ENCODE data around the gene TRANK1. TPM values are rescaled to one million over a fixed set of nuclear protein-coding genes. Genes with fewer than 3 reads are reported as not detected.

TRANK1 gene
- polyA plus RNA-seq, 2 donors, result 1.6 to 2.0 TPM

DNA sequence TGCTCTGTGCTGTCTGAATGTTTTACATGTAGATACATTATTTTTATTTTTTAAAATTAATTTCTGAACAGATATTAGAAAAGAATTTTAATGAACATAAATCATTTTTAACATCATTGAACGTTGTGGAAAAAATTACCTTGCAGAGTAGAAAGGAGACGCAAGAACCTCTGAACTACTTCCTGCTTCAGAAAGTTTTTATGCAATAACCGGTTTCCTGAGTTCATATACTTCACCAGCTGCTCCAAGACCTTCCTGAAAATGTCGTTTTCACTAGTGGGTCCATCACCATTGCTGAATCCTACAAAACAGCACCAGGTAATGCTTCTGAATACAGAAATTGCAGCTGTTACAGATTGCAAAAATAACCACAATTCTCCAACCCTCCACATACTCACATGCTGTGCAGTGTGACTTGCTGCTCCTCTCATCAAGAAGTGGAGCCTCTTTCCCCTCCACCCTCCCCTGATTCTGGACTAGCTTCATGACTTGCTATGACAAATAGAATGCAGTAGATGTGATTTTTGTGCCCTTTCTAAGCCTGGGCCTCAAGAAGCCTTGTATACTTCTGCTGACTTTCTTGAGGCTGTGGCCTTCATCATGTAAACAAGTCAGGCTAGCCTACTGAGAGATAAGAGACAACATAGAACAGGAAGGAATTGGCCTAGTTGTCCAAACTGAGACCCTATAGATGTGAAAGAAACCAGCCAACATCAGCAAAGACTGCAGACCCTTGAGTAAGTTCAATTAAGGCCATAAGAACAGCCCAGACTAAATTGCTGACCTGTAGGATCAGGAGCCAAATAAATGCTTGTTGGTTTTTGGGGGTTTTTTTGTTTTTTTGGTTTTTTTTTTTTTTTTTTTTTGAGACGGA, 80.4 kb downstream of the TRANK1 start:
- no peaks in the 10 kb centered on the region for H3K4me1 ChIP-seq (ENCODE audit: control insufficient read depth in 2 of 2, insufficient read depth in 2 of 2, low read length in 1 of 2)
- H3K9me3 ChIP-seq (ENCODE audit: control insufficient read depth in 2 of 2, insufficient read depth in 1 of 2, low read depth in 1 of 2, low read length in 1 of 2), result no peaks in the 10 kb centered on the region
- peaks cover 0 to 10% of the 10 kb centered on the region in 2 donors for H3K36me3 ChIP-seq (ENCODE audit: control insufficient read depth in 2 of 2, insufficient read depth in 2 of 2, low read length in 1 of 2)
- H3K27ac ChIP-seq (ENCODE audit: low read depth in 2 of 2, low read length in 1 of 2), result no peak overlapping the region
- 76 to 79% methylated on average over 5 of the region's 5 CpGs for WGBS, 2 donors
- H3K4me3 ChIP-seq (ENCODE audit: low read depth in 1 of 2, low read length in 2 of 2), result no peak overlapping the region
- H3K27me3 ChIP-seq (ENCODE audit: control insufficient read depth in 1 of 2, insufficient read depth in 2 of 2, low read length in 2 of 2), result no peaks in the 10 kb centered on the region

- Histone ChIP-seq H3K27ac (ENCODE audit: low read depth in 2 of 2, low read length in 1 of 2) (no peak overlapping the region), H3K4me3 (ENCODE audit: low read depth in 1 of 2, low read length in 2 of 2) (no peak overlapping the region), H3K36me3 (ENCODE audit: control insufficient read depth in 2 of 2, insufficient read depth in 2 of 2, low read length in 1 of 2) (peaks cover 0 to 16% of the 10 kb centered on the region in 2 donors), H3K27me3 (ENCODE audit: control insufficient read depth in 1 of 2, insufficient read depth in 2 of 2, low read length in 2 of 2) (no peaks in the 10 kb centered on the region), H3K4me1 (ENCODE audit: control insufficient read depth in 2 of 2, insufficient read depth in 2 of 2, low read length in 1 of 2) (no peaks in the 10 kb centered on the region), H3K9me3 (ENCODE audit: control insufficient read depth in 2 of 2, insufficient read depth in 1 of 2, low read depth in 1 of 2, low read length in 1 of 2) (no peaks in the 10 kb centered on the region)
- 98% methylated on average over 5 of the region's 5 CpGs for WGBS, 2 donors
These were observed 82.6 kb downstream of the TRANK1 start for GRCh38 chr3:36862076-36862755.

- Histone ChIP-seq H3K36me3 (ENCODE audit: control insufficient read depth in 2 of 2, insufficient read depth in 2 of 2, low read length in 1 of 2) (peaks cover 0 to 26% of the 10 kb centered on the region in 2 donors), H3K27ac (ENCODE audit: low read depth in 2 of 2, low read length in 1 of 2) (no peak overlapping the region), H3K4me1 (ENCODE audit: control insufficient read depth in 2 of 2, insufficient read depth in 2 of 2, low read length in 1 of 2) (no peaks in the 10 kb centered on the region), H3K27me3 (ENCODE audit: control insufficient read depth in 1 of 2, insufficient read depth in 2 of 2, low read length in 2 of 2) (no peaks in the 10 kb centered on the region), H3K4me3 (ENCODE audit: low read depth in 1 of 2, low read length in 2 of 2) (no peak overlapping the region), H3K9me3 (ENCODE audit: control insufficient read depth in 2 of 2, insufficient read depth in 1 of 2, low read depth in 1 of 2, low read length in 1 of 2) (no peaks in the 10 kb centered on the region)
- WGBS, 2 donors, result 93 to 99% methylated on average over 3 of the region's 3 CpGs
These were observed 85.4 kb downstream of the TRANK1 start for GRCh38 chr3:36859494-36859893.

- H3K36me3 ChIP-seq (ENCODE audit: control insufficient read depth in 2 of 2, insufficient read depth in 2 of 2, low read length in 1 of 2), result peaks cover 0 to 12% of the 10 kb centered on the region in 2 donors
- no peaks in the 10 kb centered on the region for H3K9me3 ChIP-seq (ENCODE audit: control insufficient read depth in 2 of 2, insufficient read depth in 1 of 2, low read depth in 1 of 2, low read length in 1 of 2)
- H3K4me3 ChIP-seq (ENCODE audit: low read depth in 1 of 2, low read length in 2 of 2), result no peak overlapping the region
- 51 to 62% methylated on average over 3 of the region's 3 CpGs for WGBS, 2 donors
- H3K27ac ChIP-seq (ENCODE audit: low read depth in 2 of 2, low read length in 1 of 2), result no peak overlapping the region
- H3K27me3 ChIP-seq (ENCODE audit: control insufficient read depth in 1 of 2, insufficient read depth in 2 of 2, low read length in 2 of 2), result no peaks in the 10 kb centered on the region
- H3K4me1 ChIP-seq (ENCODE audit: control insufficient read depth in 2 of 2, insufficient read depth in 2 of 2, low read length in 1 of 2), result no peaks in the 10 kb centered on the region
These were observed 92.8 kb downstream of the TRANK1 start for GRCh38 chr3:36852071-36852470.

DNA sequence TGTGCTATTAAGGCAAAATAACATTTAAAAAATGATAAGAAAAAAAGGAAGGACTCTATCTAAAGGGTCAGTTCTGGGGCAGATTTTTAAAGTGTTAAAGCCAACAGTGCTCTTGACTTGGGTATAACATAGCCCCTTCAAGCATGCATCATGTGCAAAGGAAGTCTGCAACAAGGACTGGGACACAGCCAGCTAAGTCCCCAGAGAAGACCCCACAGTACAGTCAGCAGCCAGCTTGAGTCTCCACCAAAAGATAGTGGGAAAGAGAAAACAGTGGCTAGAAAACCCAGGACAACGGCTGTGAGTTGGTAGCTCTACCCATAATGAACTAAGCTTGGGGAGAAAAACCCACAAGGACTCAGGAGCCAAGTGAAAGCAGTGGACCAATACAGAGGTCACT, 94.1 kb downstream of the TRANK1 start:
- Histone ChIP-seq H3K4me3 (ENCODE audit: low read depth in 1 of 2, low read length in 2 of 2) (no peak overlapping the region), H3K27ac (ENCODE audit: low read depth in 2 of 2, low read length in 1 of 2) (no peak overlapping the region), H3K27me3 (ENCODE audit: control insufficient read depth in 1 of 2, insufficient read depth in 2 of 2, low read length in 2 of 2) (no peaks in the 10 kb centered on the region), H3K9me3 (ENCODE audit: control insufficient read depth in 2 of 2, insufficient read depth in 1 of 2, low read depth in 1 of 2, low read length in 1 of 2) (no peaks in the 10 kb centered on the region), H3K4me1 (ENCODE audit: control insufficient read depth in 2 of 2, insufficient read depth in 2 of 2, low read length in 1 of 2) (no peaks in the 10 kb centered on the region), H3K36me3 (ENCODE audit: control insufficient read depth in 2 of 2, insufficient read depth in 2 of 2, low read length in 1 of 2) (peaks cover 0 to 6% of the 10 kb centered on the region in 2 donors)
- 93 to 95% methylated on average over 1 of the region's 1 CpG for WGBS, 2 donors

DNA sequence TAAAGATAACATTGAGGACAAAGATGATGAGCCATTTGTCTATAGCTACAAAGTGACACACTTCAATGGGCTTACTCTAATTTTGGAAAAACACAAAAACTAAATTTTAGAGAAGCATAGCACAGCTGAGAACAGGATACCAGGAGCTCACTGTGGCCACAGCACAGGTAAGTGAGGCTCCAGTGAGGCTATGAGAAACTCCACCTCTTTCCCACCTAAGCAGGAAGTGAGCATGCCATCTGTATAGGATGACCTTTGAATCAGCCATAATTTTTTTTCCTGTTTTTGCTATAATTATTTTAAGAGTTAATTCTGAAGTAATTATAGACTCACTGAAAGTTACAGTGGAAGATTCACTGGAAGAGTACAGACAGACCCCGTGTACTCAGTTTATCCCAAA, 98.4 kb downstream of the TRANK1 start:
- 88 to 94% methylated on average over 1 of the region's 1 CpG for WGBS, 2 donors
- Histone ChIP-seq H3K4me1 (ENCODE audit: control insufficient read depth in 2 of 2, insufficient read depth in 2 of 2, low read length in 1 of 2) (no peaks in the 10 kb centered on the region), H3K36me3 (ENCODE audit: control insufficient read depth in 2 of 2, insufficient read depth in 2 of 2, low read length in 1 of 2) (peaks cover 5 to 11% of the 10 kb centered on the region in 2 donors), H3K27me3 (ENCODE audit: control insufficient read depth in 1 of 2, insufficient read depth in 2 of 2, low read length in 2 of 2) (no peaks in the 10 kb centered on the region), H3K4me3 (ENCODE audit: low read depth in 1 of 2, low read length in 2 of 2) (no peak overlapping the region), H3K9me3 (ENCODE audit: control insufficient read depth in 2 of 2, insufficient read depth in 1 of 2, low read depth in 1 of 2, low read length in 1 of 2) (no peaks in the 10 kb centered on the region), H3K27ac (ENCODE audit: low read depth in 2 of 2, low read length in 1 of 2) (no peak overlapping the region)

GRCh38 chr3:36843065-36844051, 101.5 kb downstream of the TRANK1 start:
- peaks cover 5 to 8% of the 10 kb centered on the region in 2 donors for H3K36me3 ChIP-seq (ENCODE audit: control insufficient read depth in 2 of 2, insufficient read depth in 2 of 2, low read length in 1 of 2)
- WGBS, 2 donors, result 60 to 63% methylated on average over 4 of the region's 4 CpGs

GRCh38 chr3:36842275-36842674, 102.6 kb downstream of the TRANK1 start:
- Histone ChIP-seq H3K27me3 (ENCODE audit: control insufficient read depth in 1 of 2, insufficient read depth in 2 of 2, low read length in 2 of 2) (no peaks in the 10 kb centered on the region), H3K36me3 (ENCODE audit: control insufficient read depth in 2 of 2, insufficient read depth in 2 of 2, low read length in 1 of 2) (peaks cover 7 to 8% of the 10 kb centered on the region in 2 donors), H3K27ac (ENCODE audit: low read depth in 2 of 2, low read length in 1 of 2) (no peak overlapping the region), H3K4me1 (ENCODE audit: control insufficient read depth in 2 of 2, insufficient read depth in 2 of 2, low read length in 1 of 2) (no peaks in the 10 kb centered on the region), H3K9me3 (ENCODE audit: control insufficient read depth in 2 of 2, insufficient read depth in 1 of 2, low read depth in 1 of 2, low read length in 1 of 2) (no peaks in the 10 kb centered on the region), H3K4me3 (ENCODE audit: low read depth in 1 of 2, low read length in 2 of 2) (no peak overlapping the region)
- WGBS, 2 donors, result 95 to 96% methylated on average over 5 of the region's 5 CpGs

More at GRCh38 chr3:36843065-36844051, 101.5 kb downstream of the TRANK1 start:
- Histone ChIP-seq H3K27ac (ENCODE audit: low read depth in 2 of 2, low read length in 1 of 2) (no peak overlapping the region), H3K27me3 (ENCODE audit: control insufficient read depth in 1 of 2, insufficient read depth in 2 of 2, low read length in 2 of 2) (no peaks in the 10 kb centered on the region), H3K4me1 (ENCODE audit: control insufficient read depth in 2 of 2, insufficient read depth in 2 of 2, low read length in 1 of 2) (no peaks in the 10 kb centered on the region), H3K9me3 (ENCODE audit: control insufficient read depth in 2 of 2, insufficient read depth in 1 of 2, low read depth in 1 of 2, low read length in 1 of 2) (no peaks in the 10 kb centered on the region), H3K4me3 (ENCODE audit: low read depth in 1 of 2, low read length in 2 of 2) (no peak overlapping the region)

GRCh38 chr3:36840453-36840921, 104.4 kb downstream of the TRANK1 start:
- H3K27ac ChIP-seq (ENCODE audit: low read depth in 2 of 2, low read length in 1 of 2), result no peak overlapping the region
- H3K27me3 ChIP-seq (ENCODE audit: control insufficient read depth in 1 of 2, insufficient read depth in 2 of 2, low read length in 2 of 2), result no peaks in the 10 kb centered on the region
- no peak overlapping the region for H3K4me3 ChIP-seq (ENCODE audit: low read depth in 1 of 2, low read length in 2 of 2)
- H3K4me1 ChIP-seq (ENCODE audit: control insufficient read depth in 2 of 2, insufficient read depth in 2 of 2, low read length in 1 of 2), result no peaks in the 10 kb centered on the region
- WGBS, 2 donors, result 80 to 81% methylated on average over 5 of the region's 5 CpGs
- H3K36me3 ChIP-seq (ENCODE audit: control insufficient read depth in 2 of 2, insufficient read depth in 2 of 2, low read length in 1 of 2), result peaks cover 7 to 10% of the 10 kb centered on the region in 2 donors
- no peaks in the 10 kb centered on the region for H3K9me3 ChIP-seq (ENCODE audit: control insufficient read depth in 2 of 2, insufficient read depth in 1 of 2, low read depth in 1 of 2, low read length in 1 of 2)

All from esophagus (tissue), 2 donors.